ENCODE results near the gene ELL3. TPM values are rescaled to one million over a fixed set of nuclear protein-coding genes. Genes with fewer than 3 reads are reported as not detected.
"Not testable (repeated sequence)": the region's sequence is repeated elsewhere in the genome, so short reads cannot be mapped to it uniquely, and the experiment has no call there.

ELL3 gene
- total RNA-seq, 1 experiment from 2014 or later: 35.8 TPM

GRCh38 chr15:43824302-43825246 is 47.8 kb upstream of the ELL3 start, which contains the start of gene MFAP1:
TSS of gene MFAP1 (minus strand) at chr15:43824690. CDS start at chr15:43824569, 121 bp downstream.
- Histone ChIP-seq H3F3A (ENCODE audit: low read length, unreplicated experiment) (no peaks in the 10 kb centered on the region), H3K9me2 (replicated peaks; ENCODE audit: low read length) (no peaks in the 10 kb centered on the region), H3K9ac (ENCODE audit: low read length) (peak within 1 kb of the TSS; percentile 91), H3K27ac (ENCODE audit: low read length) (peak within 1 kb of the TSS; percentile 85), H3K4me3 (ENCODE audit: low read length) (peak within 1 kb of the TSS; percentile 91), H3K9me3 (ENCODE audit: low read length) (no peaks in the 10 kb centered on the region), H3K4me1 (ENCODE audit: insufficient read depth, low read length) (peaks cover 34% of the 10 kb centered on the region), H3K27me3 (ENCODE audit: low read length) (no peaks in the 10 kb centered on the region), H3K4me2 (ENCODE audit: low read length) (peak within 1 kb of the TSS; percentile 94), H2AFZ (ENCODE audit: low read length) (peak within 1 kb of the TSS; percentile 73), H3K79me2 (ENCODE audit: low read length) (peaks cover 81% of the 10 kb centered on the region), H4K20me1 (ENCODE audit: low read length) (no peaks in the 10 kb centered on the region; the same call in 1 of the 2 replicates), H3K36me3 (ENCODE audit: low read depth, low read length) (no peaks in the 10 kb centered on the region; the same call in none of the 2 replicates)
- BruUV-seq (replicated peaks): TSS peak; percentile 92
- POLR2A ChIA-PET (ENCODE audit: unreplicated experiment): interaction anchor here (0.5 to 0.9 kb wide), 8 partner anchors 15 to 718 kb away, joined by 3 to 6 read pairs (median 3); partner anchors contain the start of genes HYPK and SERINC4
- ATAC-seq (peak; percentile 75), DNase-seq (peak; percentile 97)
- no peak for TF ChIP-seq CTCF (conservative IDR thresholded peaks at IDR 0.05; ENCODE audit: low read depth, low read length)
- TF ChIP-seq EZH2 (IDR thresholded peaks at IDR 0.05; ENCODE audit: low read length, unreplicated experiment): no peak
- no peak for TF ChIP-seq EZH2phosphoT487 (IDR thresholded peaks at IDR 0.05; ENCODE audit: borderline replicate concordance, low read length)
- intact Hi-C loops (cut with micrococcal nuclease): loop anchor here (1.0 to 10.0 kb wide), 2 partner anchors 23 to 600 kb away; partner anchors contain the start of gene CTDSPL2
- CTCF ChIA-PET: interaction anchor here (1.1 kb wide), 1 partner anchor 48 kb away, joined by 4 read pairs; the partner anchor contains the start of gene ELL3

GRCh38 chr15:43821505-43821904 is 44.7 kb upstream of the ELL3 start:
- Histone ChIP-seq H3K9ac (ENCODE audit: low read length) (no peak overlapping the region), H2AFZ (ENCODE audit: low read length) (no peak overlapping the region), H3K4me1 (ENCODE audit: insufficient read depth, low read length) (peaks cover 20% of the 10 kb centered on the region), H3K4me3 (ENCODE audit: low read length) (peak overlapping the region; percentile 24; the same call in 1 of the 2 replicates), H3K4me2 (ENCODE audit: low read length) (peak overlapping the region; percentile 23), H3K79me2 (ENCODE audit: low read length) (peaks cover 71% of the 10 kb centered on the region), H4K20me1 (ENCODE audit: low read length) (no peaks in the 10 kb centered on the region), H3K9me2 (replicated peaks; ENCODE audit: low read length) (no peaks in the 10 kb centered on the region), H3K36me3 (ENCODE audit: low read depth, low read length) (peaks cover 11% of the 10 kb centered on the region), H3K27me3 (ENCODE audit: low read length) (no peaks in the 10 kb centered on the region), H3F3A (ENCODE audit: low read length, unreplicated experiment) (no peaks in the 10 kb centered on the region), H3K9me3 (ENCODE audit: low read length) (no peaks in the 10 kb centered on the region), H3K27ac (ENCODE audit: low read length) (no peak overlapping the region)
- DNase-seq (no peak), ATAC-seq (no peak)
- ChIA-PET CTCF (interaction anchor here (0.7 kb wide), 1 partner anchor 281 kb away, joined by 6 read pairs; no protein-coding TSS in a partner anchor), POLR2A (ENCODE audit: unreplicated experiment) (interaction anchor here (0.6 kb wide), 2 partner anchors 12 to 21 kb away, joined by 10 read pairs; partner anchors contain the start of gene SERINC4)
- no peak for TF ChIP-seq EZH2phosphoT487 (IDR thresholded peaks at IDR 0.05; ENCODE audit: borderline replicate concordance, low read length)
- no peak for TF ChIP-seq EZH2 (IDR thresholded peaks at IDR 0.05; ENCODE audit: low read length, unreplicated experiment)
- no peak for TF ChIP-seq CTCF (conservative IDR thresholded peaks at IDR 0.05; ENCODE audit: low read depth, low read length)
- no TSS peak for BruUV-seq (replicated peaks)
- intact Hi-C loops (cut with micrococcal nuclease): loop anchor here (10.0 kb wide), 1 partner anchor 603 kb away; the partner anchor contains the start of gene CTDSPL2

GRCh38 chr15:43815064-43815463 is 38.3 kb upstream of the ELL3 start:
- H3K27ac ChIP-seq (ENCODE audit: low read length); H3F3A ChIP-seq (ENCODE audit: low read length, unreplicated experiment); H2AFZ ChIP-seq (ENCODE audit: low read length); POLR2A ChIA-PET (ENCODE audit: unreplicated experiment); DNase-seq; H4K20me1 ChIP-seq (ENCODE audit: low read length); H3K9me3 ChIP-seq (ENCODE audit: low read length); ATAC-seq; intact Hi-C loops (cut with micrococcal nuclease); BruUV-seq (replicated peaks); H3K27me3 ChIP-seq (ENCODE audit: low read length); H3K4me2 ChIP-seq (ENCODE audit: low read length); H3K4me3 ChIP-seq (ENCODE audit: low read length); H3K9me2 ChIP-seq (replicated peaks; ENCODE audit: low read length); H3K4me1 ChIP-seq (ENCODE audit: insufficient read depth, low read length); H3K9ac ChIP-seq (ENCODE audit: low read length): not testable (repeated sequence)
- peaks cover 58% of the 10 kb centered on the region for H3K36me3 ChIP-seq (ENCODE audit: low read depth, low read length)
- CTCF ChIA-PET: interaction anchor here (0.7 kb wide), 1 partner anchor 13 kb away, joined by 3 read pairs; no protein-coding TSS in a partner anchor
- peaks cover 24% of the 10 kb centered on the region for H3K79me2 ChIP-seq (ENCODE audit: low read length)

Data from PC-3 (cell line).